A673 (cell line): Measurements from ENCODE around the gene GYG1. TPM values are rescaled to one million over a fixed set of nuclear protein-coding genes. Genes with fewer than 3 reads are reported as not detected.

ENCODE experiments used
- BruUV-seq: library from RNA; stranded (reverse); fragments of 400-500 nt; replicated peaks from 2 replicates; lab custom pipeline; 2021; lab: Mats Ljungman, UMichigan
- CTCF ChIA-PET: fragments of 300-600 bp; sonication (Branson Sonifier 250); formaldehyde crosslinking; loops from one replicate; lab custom pipeline; 2022; ENCODE audit warnings: antibody characterized with exemption; lab: Charles Lee
- POLR2A ChIA-PET: fragments of 300-600 bp; sonication (Branson Sonifier 250); formaldehyde crosslinking; loops from one replicate; lab custom pipeline; 2022; ENCODE audit warnings: antibody characterized with exemption; ENCODE audit not compliant: low non-redundant PET; lab: Charles Lee
- DNase-seq: peaks from one replicate; pipeline ENCODE4 v3.0.0-alpha.2; 2015; ENCODE audit warnings: low spot score
- H3K27ac ChIP-seq: fragments of 200-600 bp; sonication (generic); 2 replicates; pipeline ENCODE4 v1.5.1; 2016; ENCODE audit warnings: mixed run types, low read depth, mild to moderate bottlenecking, mixed read lengths, antibody characterized with exemption, low read length; ENCODE audit not compliant: poor library complexity, severe bottlenecking
- H3K27me3 ChIP-seq: fragments of 200-600 bp; sonication (generic); replicated peaks from 2 replicates; pipeline ENCODE4 v1.6.1; 2017; ENCODE audit warnings: mixed run types, low read depth, mild to moderate bottlenecking, mixed read lengths, antibody characterized with exemption, low read length; ENCODE audit not compliant: insufficient read depth, poor library complexity
- H3K36me3 ChIP-seq: fragments of 200-600 bp; sonication (generic); 2 replicates; pipeline ENCODE4 v1.6.1; 2016; ENCODE audit warnings: mixed run types, mild to moderate bottlenecking, mixed read lengths, antibody characterized with exemption, low read length; ENCODE audit not compliant: insufficient read depth, poor library complexity, severe bottlenecking
- H3K4me1 ChIP-seq: fragments of 200-600 bp; sonication (generic); 2 replicates; pipeline ENCODE4 v1.6.1; 2017; ENCODE audit warnings: mixed run types, mild to moderate bottlenecking, mixed read lengths, antibody characterized with exemption, low read length; ENCODE audit not compliant: insufficient read depth, poor library complexity, severe bottlenecking
- H3K4me3 ChIP-seq: fragments of 200-600 bp; sonication (generic); 2 replicates; pipeline ENCODE4 v1.5.1; 2016; ENCODE audit warnings: low read depth, mixed run types, mild to moderate bottlenecking, mixed read lengths, low read length; ENCODE audit not compliant: poor library complexity, severe bottlenecking
- H3K9me3 ChIP-seq: fragments of 200-600 bp; sonication (generic); 2 replicates; pipeline ENCODE4 v1.6.1; 2016; ENCODE audit warnings: mixed run types, low read depth, mild to moderate bottlenecking, mixed read lengths, antibody characterized with exemption, low read length; ENCODE audit not compliant: poor library complexity, severe bottlenecking
- EZH2 ChIP-seq: fragments of 200-600 bp; sonication (generic); IDR thresholded peaks from 2 replicates; pipeline ENCODE4 v1.6.1; 2017; ENCODE audit warnings: borderline replicate concordance, low read depth, mild to moderate bottlenecking, mixed read lengths, antibody characterized with exemption, low read length; ENCODE audit not compliant: poor library complexity, severe bottlenecking
- intact Hi-C: fragments of 100-400 bp; cut with micrococcal nuclease; formaldehyde crosslinking; loops from one replicate; pipeline ENCODE4 v1.10.0; 2022; ENCODE audit not compliant: unreplicated experiment
- total RNA-seq: library from RNA; stranded (reverse); gene quantifications from 2 replicates; pipeline ENCODE4 v1.2.3, GENCODE V29; 2021
- TF ChIP-seq, protein P1 (sequence below): fragments of 300-800, 200-600 bp; sonication (generic); conservative IDR thresholded peaks from 2 replicates; pipeline ENCODE4 v1.5.1; 2017; ENCODE audit warnings: low read depth, mild to moderate bottlenecking, antibody characterized with exemption, low read length, moderate library complexity, mixed read lengths

Gene GYG1
- total RNA-seq, 1 experiment from 2014 or later = 5.1 TPM

DNA sequence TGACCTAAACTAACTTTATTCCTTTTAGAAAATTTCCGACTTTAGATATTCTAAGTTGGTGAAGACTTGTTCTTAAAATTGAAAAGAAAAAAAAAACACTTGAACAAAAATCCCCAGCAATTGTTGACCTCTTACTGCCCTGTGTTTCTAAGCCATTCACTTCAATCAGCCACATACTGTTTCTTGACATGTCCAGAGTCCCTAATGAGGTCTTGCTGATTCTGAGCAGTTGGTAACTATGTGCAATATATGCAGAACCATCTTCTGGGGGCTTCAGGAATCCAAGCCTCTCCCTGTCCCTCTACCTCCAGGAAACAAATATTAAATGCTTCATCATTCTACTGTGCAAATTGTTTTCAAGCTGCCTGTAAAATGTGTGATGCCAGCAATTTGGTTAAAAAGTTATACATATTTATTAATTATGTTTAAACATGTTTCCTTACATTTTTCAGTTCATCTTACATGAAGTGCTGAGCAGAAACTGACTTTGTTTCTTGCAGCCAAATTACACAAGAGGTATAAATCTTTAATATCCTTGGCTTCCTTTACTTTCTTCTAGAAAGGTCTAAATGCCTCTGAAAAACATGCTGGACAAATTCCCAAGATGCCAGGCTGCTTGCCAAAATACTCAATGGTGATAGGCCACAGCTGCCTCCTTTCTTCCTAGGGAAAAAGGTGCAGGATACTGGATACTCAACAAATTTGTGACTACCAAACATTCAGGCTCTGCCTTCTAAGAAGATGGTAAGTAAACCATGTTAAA, 19.8 kb upstream of the GYG1 start:
- Histone ChIP-seq H3K27ac (no peak overlapping the region), H3K9me3 (no peaks in the 10 kb centered on the region), H3K4me3 (no peak overlapping the region), H3K36me3 (no peaks in the 10 kb centered on the region), H3K27me3 (no peaks in the 10 kb centered on the region), H3K4me1 (no peaks in the 10 kb centered on the region)
- no peak for TF ChIP-seq EZH2
- TF ChIP-seq, protein P1, sequence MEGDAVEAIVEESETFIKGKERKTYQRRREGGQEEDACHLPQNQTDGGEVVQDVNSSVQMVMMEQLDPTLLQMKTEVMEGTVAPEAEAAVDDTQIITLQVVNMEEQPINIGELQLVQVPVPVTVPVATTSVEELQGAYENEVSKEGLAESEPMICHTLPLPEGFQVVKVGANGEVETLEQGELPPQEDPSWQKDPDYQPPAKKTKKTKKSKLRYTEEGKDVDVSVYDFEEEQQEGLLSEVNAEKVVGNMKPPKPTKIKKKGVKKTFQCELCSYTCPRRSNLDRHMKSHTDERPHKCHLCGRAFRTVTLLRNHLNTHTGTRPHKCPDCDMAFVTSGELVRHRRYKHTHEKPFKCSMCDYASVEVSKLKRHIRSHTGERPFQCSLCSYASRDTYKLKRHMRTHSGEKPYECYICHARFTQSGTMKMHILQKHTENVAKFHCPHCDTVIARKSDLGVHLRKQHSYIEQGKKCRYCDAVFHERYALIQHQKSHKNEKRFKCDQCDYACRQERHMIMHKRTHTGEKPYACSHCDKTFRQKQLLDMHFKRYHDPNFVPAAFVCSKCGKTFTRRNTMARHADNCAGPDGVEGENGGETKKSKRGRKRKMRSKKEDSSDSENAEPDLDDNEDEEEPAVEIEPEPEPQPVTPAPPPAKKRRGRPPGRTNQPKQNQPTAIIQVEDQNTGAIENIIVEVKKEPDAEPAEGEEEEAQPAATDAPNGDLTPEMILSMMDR = no peak
- intact Hi-C loops = no loop called here
- ChIA-PET POLR2A (no interaction called here), CTCF (interaction anchor here (1.0 kb wide), 1 partner anchor 16 kb away, joined by 5 read pairs; no protein-coding TSS in a partner anchor)
- no TSS peak for BruUV-seq
- no peak for DNase-seq

DNA sequence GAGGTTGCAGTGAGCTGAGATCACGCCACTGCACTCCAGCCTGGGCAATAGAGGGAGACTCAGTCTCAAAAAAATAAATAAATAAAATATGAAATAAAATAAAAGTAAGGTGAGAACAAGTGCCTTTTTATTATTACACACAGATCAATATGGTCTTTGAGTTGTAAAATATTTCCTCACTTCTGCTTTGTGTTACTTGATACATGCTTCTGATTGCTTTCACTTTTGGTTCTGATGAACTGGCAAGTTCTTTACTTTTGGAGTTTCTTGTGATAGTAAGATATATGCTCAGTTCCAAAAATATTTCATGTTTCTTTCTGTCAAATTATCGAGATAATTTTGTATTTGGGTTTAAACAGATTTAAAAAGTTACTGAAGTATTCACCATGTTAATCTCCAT, 16.6 kb upstream of the GYG1 start:
- H3K4me3 ChIP-seq = no peak overlapping the region
- POLR2A ChIA-PET = no interaction called here

DNA sequence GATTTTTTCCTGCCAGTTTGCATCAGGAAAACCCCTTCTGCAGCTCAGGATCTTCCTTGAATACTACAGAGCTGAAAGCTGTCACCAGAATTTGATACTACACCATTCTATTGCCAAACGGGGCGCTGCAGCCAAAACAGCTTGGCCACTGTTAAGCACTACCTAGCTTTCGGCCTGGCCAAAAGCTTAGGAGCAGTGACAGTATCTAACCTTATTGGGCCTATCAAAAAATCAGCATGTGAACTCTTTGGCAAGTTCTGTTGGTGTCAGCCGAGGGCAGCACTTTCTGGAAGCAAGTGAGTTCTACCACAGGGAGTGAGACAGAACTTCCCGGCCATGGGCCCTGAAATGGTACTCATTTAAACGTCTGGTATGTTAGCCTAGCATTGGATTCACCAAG, 16.1 kb upstream of the GYG1 start:
- Histone ChIP-seq H3K9me3 (no peaks in the 10 kb centered on the region), H3K27ac (no peak overlapping the region), H3K36me3 (no peaks in the 10 kb centered on the region), H3K4me3 (no peak overlapping the region), H3K4me1 (no peaks in the 10 kb centered on the region), H3K27me3 (no peaks in the 10 kb centered on the region)
- TF ChIP-seq, protein P1 = no peak
- TF ChIP-seq EZH2 = no peak
- POLR2A ChIA-PET = no interaction called here
- DNase-seq = no peak
- intact Hi-C loops = no loop called here
- BruUV-seq = no TSS peak
- CTCF ChIA-PET = no interaction called here

More for the DNA sequence above, 16.6 kb upstream of the GYG1 start:
- H3K27ac ChIP-seq = no peak overlapping the region
- CTCF ChIA-PET = no interaction called here
- no peak for TF ChIP-seq EZH2
- TF ChIP-seq, protein P1 = no peak
- intact Hi-C loops = no loop called here
- H3K27me3 ChIP-seq = no peaks in the 10 kb centered on the region
- no peak for DNase-seq
- no peaks in the 10 kb centered on the region for H3K4me1 ChIP-seq
- no peaks in the 10 kb centered on the region for H3K36me3 ChIP-seq
- no TSS peak for BruUV-seq
- no peaks in the 10 kb centered on the region for H3K9me3 ChIP-seq
